ENCODE measurements around the gene BAIAP2. TPM values are rescaled to one million over a fixed set of nuclear protein-coding genes. Genes with fewer than 3 reads are reported as not detected.

The BAIAP2 gene
- total and polyA plus RNA-seq, 2 of the 13 experiments (the other 11 are each of a cell fraction or from before 2014, with no cell fraction given): 22.5 to 24.0 TPM

DNA sequence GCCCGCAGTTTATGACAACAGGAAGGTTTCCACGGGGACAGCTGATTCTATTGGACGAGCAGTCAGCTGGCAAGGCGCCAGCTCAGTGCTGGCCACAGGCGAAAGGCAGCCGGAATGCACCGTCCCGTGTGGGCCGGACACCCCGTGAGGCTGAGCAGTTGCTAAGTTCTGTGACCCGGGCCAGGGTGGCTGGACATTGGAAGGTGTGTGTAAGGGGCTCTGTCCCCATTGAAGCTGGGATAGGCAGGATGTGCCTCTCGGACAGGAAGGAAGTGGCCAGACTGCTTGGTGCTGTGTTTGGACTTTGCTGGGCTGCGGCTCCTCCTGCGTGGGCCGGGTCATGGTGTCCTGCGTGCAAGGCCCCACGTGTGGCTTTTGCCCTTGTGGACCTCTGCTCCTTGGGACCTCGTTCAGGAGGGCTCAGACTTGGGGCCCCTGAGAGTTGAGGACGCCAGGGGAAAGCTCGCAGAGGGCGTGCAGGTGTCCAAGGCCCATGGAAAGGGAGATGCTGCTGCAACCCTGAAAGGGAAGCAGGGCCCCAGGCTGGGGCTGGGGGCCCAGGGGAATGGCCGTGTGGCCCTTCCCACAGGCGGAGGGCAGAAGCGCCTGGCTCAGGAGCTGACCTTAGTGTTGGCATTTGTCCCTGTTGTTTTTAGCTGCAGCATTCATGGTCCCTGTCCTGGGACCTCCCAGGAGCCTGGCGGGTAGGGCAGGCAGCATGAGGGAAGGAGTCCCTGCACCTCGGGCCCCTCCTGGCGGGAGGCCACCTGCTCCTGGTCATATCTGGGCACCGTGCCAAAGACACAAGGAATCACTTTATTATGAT is 10.0 kb downstream of the BAIAP2 start:
- Histone ChIP-seq H3K4me2 (ENCODE audit: low read depth, low read length) (peak overlapping the region; percentile 95), H3K9ac (ENCODE audit: insufficient read depth, low read depth, low read length) (peak overlapping the region; percentile 21), H2AFZ (ENCODE audit: low read length) (no peak overlapping the region), H4K20me1 (ENCODE audit: insufficient read depth, low read length) (peaks cover 22% of the 10 kb centered on the region; the same call in 1 of the 2 replicates), H3K27ac (ENCODE audit: extremely low read length, insufficient read depth, low read length) (peak overlapping the region; percentile 74), H3K36me3 (replicated peaks in 1 of 2; ENCODE audit: control insufficient read depth in 1 of 2, insufficient read depth in 2 of 2, low read length in 2 of 2) (no peaks in the 10 kb centered on the region), H3K9me3 (ENCODE audit: low read length) (no peaks in the 10 kb centered on the region), H3K4me3 (replicated peaks in 1 of 3; ENCODE audit: insufficient read depth in 1 of 3, low read depth in 2 of 3, low read length in 3 of 3) (peak overlapping the region; percentile 13 to 77 (median 55); a peak in 4 of 6 replicates), H3K79me2 (ENCODE audit: insufficient read depth, low read length) (peaks cover 72% of the 10 kb centered on the region), H3K4me1 (ENCODE audit: insufficient read depth, low read length) (peaks cover 92% of the 10 kb centered on the region), H3K27me3 (ENCODE audit: control insufficient read depth in 1 of 2, insufficient read depth in 2 of 2, low read length in 2 of 2) (no peaks in the 10 kb centered on the region)
- BruUV-seq (replicated peaks): no TSS peak
- intact Hi-C loops (cut with micrococcal nuclease; ENCODE audit: unreplicated experiment) (loop anchor here (2.0 to 5.0 kb wide), 3 partner anchors 37 to 53 kb away; partner anchors contain the start of gene CHMP6), in situ Hi-C loops (cut with HindIII; ENCODE audit: extremely low pct_ligation_motif_present, low pct_unique_long_range_greater_than_20kb) (loop anchor here (5.0 kb wide), 1 partner anchor 37 kb away; no protein-coding TSS in a partner anchor)
- DNase-seq (ENCODE audit: low spot score): peak; percentile 62
- peak; percentile 35 for ATAC-seq
- FAIRE-seq: peak; percentile 63
- 13% methylated on average over 20 of the region's 28 CpGs for WGBS (ENCODE audit: low lambda C conversion rate)
- ChIA-PET POLR2A (interaction anchor here (0.6 to 2.8 kb wide), 8 partner anchors 9 to 178 kb away, joined by 3 to 23 read pairs (median 7); partner anchors contain the start of genes BAIAP2, CEP131 and CHMP6), CTCF (ENCODE audit: low intra/inter-chr PET ratio, low total read pairs) (no interaction called here)
- TF ChIP-seq HOXA7 (CRISPR knock-in tag; IDR thresholded peaks at IDR 0.05): no peak
- no peak for TF ChIP-seq KMT2A (CRISPR knock-in tag; IDR thresholded peaks at IDR 0.05)
- TF ChIP-seq, protein P1, sequence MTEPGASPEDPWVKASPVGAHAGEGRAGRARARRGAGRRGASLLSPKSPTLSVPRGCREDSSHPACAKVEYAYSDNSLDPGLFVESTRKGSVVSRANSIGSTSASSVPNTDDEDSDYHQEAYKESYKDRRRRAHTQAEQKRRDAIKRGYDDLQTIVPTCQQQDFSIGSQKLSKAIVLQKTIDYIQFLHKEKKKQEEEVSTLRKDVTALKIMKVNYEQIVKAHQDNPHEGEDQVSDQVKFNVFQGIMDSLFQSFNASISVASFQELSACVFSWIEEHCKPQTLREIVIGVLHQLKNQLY (CRISPR knock-in tag; IDR thresholded peaks at IDR 0.05): peak; percentile 34; the same call in 1 of the 2 replicates
- peak; percentile 49 for TF ChIP-seq ZFX (CRISPR knock-in tag; IDR thresholded peaks at IDR 0.05; ENCODE audit: low read depth)
- no peak for TF ChIP-seq ZNF235 (CRISPR knock-in tag; IDR thresholded peaks at IDR 0.05; ENCODE audit: borderline replicate concordance)
- no peak; the same call in 1 of the 2 replicates for TF ChIP-seq ETV6 (CRISPR knock-in tag; conservative IDR thresholded peaks at IDR 0.05)
- no peak; the same call in 1 of the 2 replicates for TF ChIP-seq PPARG (CRISPR knock-in tag; conservative IDR thresholded peaks at IDR 0.05)
- TF ChIP-seq, protein P2, sequence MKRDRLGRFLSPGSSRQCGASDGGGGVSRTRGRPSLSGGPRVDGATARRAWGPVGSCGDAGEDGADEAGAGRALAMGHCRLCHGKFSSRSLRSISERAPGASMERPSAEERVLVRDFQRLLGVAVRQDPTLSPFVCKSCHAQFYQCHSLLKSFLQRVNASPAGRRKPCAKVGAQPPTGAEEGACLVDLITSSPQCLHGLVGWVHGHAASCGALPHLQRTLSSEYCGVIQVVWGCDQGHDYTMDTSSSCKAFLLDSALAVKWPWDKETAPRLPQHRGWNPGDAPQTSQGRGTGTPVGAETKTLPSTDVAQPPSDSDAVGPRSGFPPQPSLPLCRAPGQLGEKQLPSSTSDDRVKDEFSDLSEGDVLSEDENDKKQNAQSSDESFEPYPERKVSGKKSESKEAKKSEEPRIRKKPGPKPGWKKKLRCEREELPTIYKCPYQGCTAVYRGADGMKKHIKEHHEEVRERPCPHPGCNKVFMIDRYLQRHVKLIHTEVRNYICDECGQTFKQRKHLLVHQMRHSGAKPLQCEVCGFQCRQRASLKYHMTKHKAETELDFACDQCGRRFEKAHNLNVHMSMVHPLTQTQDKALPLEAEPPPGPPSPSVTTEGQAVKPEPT (CRISPR knock-in tag; IDR thresholded peaks at IDR 0.05; ENCODE audit: low read depth): no peak
- TF ChIP-seq KAT7 (CRISPR knock-in tag; IDR thresholded peaks at IDR 0.05; ENCODE audit: borderline replicate concordance): no peak
- TF ChIP-seq, protein P3, sequence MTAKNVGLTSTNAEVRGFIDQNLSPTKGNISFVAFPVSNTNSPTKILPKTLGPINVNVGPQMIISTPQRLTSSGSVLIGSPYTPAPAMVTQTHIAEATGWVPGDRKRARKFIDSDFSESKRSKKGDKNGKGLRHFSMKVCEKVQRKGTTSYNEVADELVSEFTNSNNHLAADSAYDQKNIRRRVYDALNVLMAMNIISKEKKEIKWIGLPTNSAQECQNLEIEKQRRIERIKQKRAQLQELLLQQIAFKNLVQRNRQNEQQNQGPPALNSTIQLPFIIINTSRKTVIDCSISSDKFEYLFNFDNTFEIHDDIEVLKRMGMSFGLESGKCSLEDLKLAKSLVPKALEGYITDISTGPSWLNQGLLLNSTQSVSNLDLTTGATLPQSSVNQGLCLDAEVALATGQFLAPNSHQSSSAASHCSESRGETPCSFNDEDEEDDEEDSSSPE (CRISPR knock-in tag; IDR thresholded peaks at IDR 0.05): 0 out of 2 replicates have a peak, but pooled peaks have one; percentile 17
- TF ChIP-seq, protein P4, sequence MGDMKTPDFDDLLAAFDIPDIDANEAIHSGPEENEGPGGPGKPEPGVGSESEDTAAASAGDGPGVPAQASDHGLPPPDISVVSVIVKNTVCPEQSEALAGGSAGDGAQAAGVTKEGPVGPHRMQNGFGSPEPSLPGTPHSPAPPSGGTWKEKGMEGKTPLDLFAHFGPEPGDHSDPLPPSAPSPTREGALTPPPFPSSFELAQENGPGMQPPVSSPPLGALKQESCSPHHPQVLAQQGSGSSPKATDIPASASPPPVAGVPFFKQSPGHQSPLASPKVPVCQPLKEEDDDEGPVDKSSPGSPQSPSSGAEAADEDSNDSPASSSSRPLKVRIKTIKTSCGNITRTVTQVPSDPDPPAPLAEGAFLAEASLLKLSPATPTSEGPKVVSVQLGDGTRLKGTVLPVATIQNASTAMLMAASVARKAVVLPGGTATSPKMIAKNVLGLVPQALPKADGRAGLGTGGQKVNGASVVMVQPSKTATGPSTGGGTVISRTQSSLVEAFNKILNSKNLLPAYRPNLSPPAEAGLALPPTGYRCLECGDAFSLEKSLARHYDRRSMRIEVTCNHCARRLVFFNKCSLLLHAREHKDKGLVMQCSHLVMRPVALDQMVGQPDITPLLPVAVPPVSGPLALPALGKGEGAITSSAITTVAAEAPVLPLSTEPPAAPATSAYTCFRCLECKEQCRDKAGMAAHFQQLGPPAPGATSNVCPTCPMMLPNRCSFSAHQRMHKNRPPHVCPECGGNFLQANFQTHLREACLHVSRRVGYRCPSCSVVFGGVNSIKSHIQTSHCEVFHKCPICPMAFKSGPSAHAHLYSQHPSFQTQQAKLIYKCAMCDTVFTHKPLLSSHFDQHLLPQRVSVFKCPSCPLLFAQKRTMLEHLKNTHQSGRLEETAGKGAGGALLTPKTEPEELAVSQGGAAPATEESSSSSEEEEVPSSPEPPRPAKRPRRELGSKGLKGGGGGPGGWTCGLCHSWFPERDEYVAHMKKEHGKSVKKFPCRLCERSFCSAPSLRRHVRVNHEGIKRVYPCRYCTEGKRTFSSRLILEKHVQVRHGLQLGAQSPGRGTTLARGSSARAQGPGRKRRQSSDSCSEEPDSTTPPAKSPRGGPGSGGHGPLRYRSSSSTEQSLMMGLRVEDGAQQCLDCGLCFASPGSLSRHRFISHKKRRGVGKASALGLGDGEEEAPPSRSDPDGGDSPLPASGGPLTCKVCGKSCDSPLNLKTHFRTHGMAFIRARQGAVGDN (CRISPR knock-in tag; IDR thresholded peaks at IDR 0.05): peak; percentile 83
- TF ChIP-seq CENPX (CRISPR knock-in tag; IDR thresholded peaks at IDR 0.05): no peak
- no peak for TF ChIP-seq ZNF589 (CRISPR knock-in tag; conservative IDR thresholded peaks at IDR 0.05)
- TF ChIP-seq HOXA5 (CRISPR knock-in tag; IDR thresholded peaks at IDR 0.05): no peak
- no peak for TF ChIP-seq CCDC6 (CRISPR knock-in tag; IDR thresholded peaks at IDR 0.05)
- 0 out of 2 replicates have a peak, but pooled peaks have one; percentile 46 for TF ChIP-seq SRY (CRISPR knock-in tag; IDR thresholded peaks at IDR 0.05)
